Smooth muscle cell of the pulmonary artery (primary cell): Measurements from ENCODE around the gene UPK1B. TPM values are rescaled to one million over a fixed set of nuclear protein-coding genes. Genes with fewer than 3 reads are reported as not detected.

Source experiments
- total RNA-seq: library from RNA; depleted of rRNA; stranded (reverse); fragments of >200 nt; gene quantifications from 2 replicates; pipeline ENCODE4 v1.2.3, GENCODE V29; 2014

Gene UPK1B
- total RNA-seq, result 0.17 and 0.98 TPM in 2 replicates

DNA sequence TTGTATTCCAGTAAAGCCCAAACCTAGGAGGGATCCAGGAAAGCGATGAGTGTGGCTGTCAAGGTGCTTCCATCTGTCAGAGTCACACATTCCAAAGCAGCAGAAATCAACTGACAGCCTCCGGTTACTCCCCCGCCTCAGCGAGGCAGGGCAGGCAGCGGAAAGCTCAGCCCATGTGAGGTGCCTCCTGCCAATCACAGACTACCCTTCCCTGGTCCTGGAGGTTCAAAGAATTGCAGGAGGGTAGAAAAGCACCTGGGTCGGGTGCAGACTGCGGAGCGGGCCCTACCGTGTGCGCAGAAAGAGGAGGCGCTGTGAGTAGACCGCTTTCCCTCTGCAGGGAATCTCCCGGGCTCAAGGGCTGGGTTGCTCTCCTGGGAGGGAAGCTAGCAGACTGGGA, at the start of gene UPK1B:
UPK1B (plus strand) TSS at position 274 of the 400 bp plus-strand sequence. CDS start 13,144 bp downstream, outside the sequence.

DNA sequence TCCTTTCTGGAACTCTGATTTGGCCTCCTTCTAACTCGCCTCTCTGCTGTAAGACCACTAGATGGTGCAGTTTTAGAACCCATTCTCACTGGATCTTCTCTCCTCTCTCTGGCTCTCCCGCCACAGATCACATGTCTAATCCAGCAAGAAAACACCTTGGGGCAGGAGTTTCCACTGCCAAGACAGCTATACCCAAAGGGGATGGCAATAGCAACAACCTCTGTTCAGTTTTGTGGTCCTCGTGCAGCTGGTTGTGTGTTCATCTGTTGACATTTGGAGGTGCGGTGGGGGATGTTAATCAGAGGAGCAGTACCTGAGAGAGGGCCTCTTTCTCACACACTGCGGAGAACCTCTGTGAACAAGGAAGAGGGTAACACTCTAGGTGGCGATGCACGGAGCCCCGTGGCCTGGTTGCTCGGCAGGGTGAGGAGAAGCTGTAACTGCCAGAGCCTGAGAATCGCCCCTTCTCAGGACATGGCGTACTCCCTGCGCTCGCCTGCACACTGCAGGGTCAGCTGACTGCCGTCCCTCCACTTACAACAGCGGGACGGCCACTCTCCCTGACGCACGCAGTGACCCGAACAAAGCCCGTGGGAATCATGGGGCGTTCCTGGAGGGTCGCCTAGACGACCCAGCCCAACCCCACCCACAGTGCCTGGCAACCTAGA, 27.8 kb upstream of the UPK1B start, which contains the start of gene TEX55:
TEX55 (plus strand) TSS at position 666 of the 668 bp plus-strand sequence. CDS start 25 bp downstream, outside the sequence.

DNA sequence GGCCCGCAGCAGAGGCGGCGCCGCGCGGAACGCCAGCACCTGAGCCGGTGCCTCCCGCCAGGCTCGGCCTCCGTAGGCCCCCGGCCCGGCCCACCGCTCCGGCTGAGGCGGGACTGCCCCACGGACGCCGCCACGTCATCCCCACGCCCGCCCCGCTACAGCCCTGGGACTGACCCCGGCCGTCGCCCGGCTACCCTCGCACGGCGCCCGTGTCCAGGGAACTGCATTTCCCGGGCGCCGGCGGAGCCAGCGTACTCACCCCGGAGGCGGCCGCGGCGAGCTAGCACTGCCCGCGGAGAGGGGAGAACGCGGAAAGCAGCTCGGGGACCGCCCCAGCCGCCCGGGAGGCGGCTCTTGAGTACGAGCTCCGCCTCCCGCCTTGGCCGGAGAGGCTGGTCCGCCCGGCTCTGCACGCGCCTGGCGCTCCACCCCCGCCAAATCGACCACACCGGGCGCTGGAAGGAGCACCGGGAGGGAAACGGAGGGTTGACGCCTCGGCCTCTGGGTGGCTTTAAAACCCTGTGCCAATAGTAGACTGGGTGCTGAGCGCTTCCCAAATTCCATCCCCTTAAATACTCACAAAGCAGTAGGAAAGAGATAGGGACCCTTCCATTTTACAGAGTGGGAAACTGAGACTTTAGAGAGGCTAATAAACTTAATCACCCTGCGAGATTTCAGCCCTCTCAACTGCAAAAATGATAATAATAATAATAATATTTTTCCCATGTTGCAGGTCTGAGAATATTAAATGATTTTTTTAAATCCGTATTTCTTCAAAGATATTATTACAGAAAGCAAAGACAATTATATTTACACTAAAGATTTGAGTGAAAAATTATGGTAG, 67.4 kb downstream of the UPK1B start, which contains the start of gene B4GALT4:
B4GALT4 (minus strand) TSS at position 288 of the 844 bp plus-strand sequence. CDS start 10,779 bp downstream, outside the sequence.

Other genes with a start within 250 kb of the UPK1B start
- gene IGSF11, start 138.8 kb upstream of the UPK1B start, total RNA-seq, result under 0.01 and 0.10 TPM in 2 replicates
- gene TEX55, start 27.4 kb upstream of the UPK1B start, total RNA-seq, result not detected in 2 replicates
- 58.1 and 65.1 TPM in 2 replicates for gene B4GALT4, start 67.3 kb downstream of the UPK1B start, total RNA-seq
- gene ARHGAP31, start 120.8 kb downstream of the UPK1B start, total RNA-seq, result 9.8 and 16.9 TPM in 2 replicates